Measurements from ENCODE around the gene ADGRB3.

ADGRB3 gene

GRCh38 chr6:68697394-68697793 is 62.3 kb downstream of the ADGRB3 start:
- H3K36me3 ChIP-seq (ENCODE audit: control insufficient read depth in 2 of 2, insufficient read depth in 2 of 2, low read length in 2 of 2): no peaks in the 10 kb centered on the region
- no peak overlapping the region for H3K27ac ChIP-seq (ENCODE audit: low read length)
- no peak overlapping the region for H3K4me3 ChIP-seq (ENCODE audit: low read length in 2 of 2)
- H3K4me1 ChIP-seq (ENCODE audit: control insufficient read depth, insufficient read depth, low read length): no peaks in the 10 kb centered on the region
- H3K9ac ChIP-seq (ENCODE audit: low read length in 2 of 2): no peak overlapping the region
- H3K27me3 ChIP-seq (ENCODE audit: control insufficient read depth in 1 of 2, insufficient read depth in 2 of 2, low read length in 2 of 2): no peaks in the 10 kb centered on the region
- no peaks in the 10 kb centered on the region for H3K9me3 ChIP-seq (ENCODE audit: control insufficient read depth in 2 of 2, low read length in 2 of 2)

- Histone ChIP-seq H3K27me3 (ENCODE audit: control insufficient read depth in 1 of 2, insufficient read depth in 2 of 2, low read length in 2 of 2) (no peaks in the 10 kb centered on the region), H3K27ac (ENCODE audit: low read length) (no peak overlapping the region), H3K9ac (ENCODE audit: low read length in 2 of 2) (no peak overlapping the region), H3K4me3 (ENCODE audit: low read length in 2 of 2) (no peak overlapping the region), H3K9me3 (ENCODE audit: control insufficient read depth in 2 of 2, low read length in 2 of 2) (no peaks in the 10 kb centered on the region), H3K36me3 (ENCODE audit: control insufficient read depth in 2 of 2, insufficient read depth in 2 of 2, low read length in 2 of 2) (no peaks in the 10 kb centered on the region), H3K4me1 (ENCODE audit: control insufficient read depth, insufficient read depth, low read length) (no peaks in the 10 kb centered on the region)
Observed at GRCh38 chr6:68701159-68701558, 66.1 kb downstream of the ADGRB3 start.

- Histone ChIP-seq H3K27ac (ENCODE audit: low read length) (no peak overlapping the region), H3K4me1 (ENCODE audit: control insufficient read depth, insufficient read depth, low read length) (no peaks in the 10 kb centered on the region), H3K4me3 (ENCODE audit: low read length in 2 of 2) (no peak overlapping the region), H3K9ac (ENCODE audit: low read length in 2 of 2) (no peak overlapping the region), H3K36me3 (ENCODE audit: control insufficient read depth in 2 of 2, insufficient read depth in 2 of 2, low read length in 2 of 2) (no peaks in the 10 kb centered on the region), H3K9me3 (ENCODE audit: control insufficient read depth in 2 of 2, low read length in 2 of 2) (no peaks in the 10 kb centered on the region), H3K27me3 (ENCODE audit: control insufficient read depth in 1 of 2, insufficient read depth in 2 of 2, low read length in 2 of 2) (no peaks in the 10 kb centered on the region)
Observed at GRCh38 chr6:68704485-68704884, 69.4 kb downstream of the ADGRB3 start.

GRCh38 chr6:68709091-68709490 is 74.0 kb downstream of the ADGRB3 start:
- Histone ChIP-seq H3K9ac (ENCODE audit: low read length in 2 of 2) (no peak overlapping the region), H3K4me1 (ENCODE audit: control insufficient read depth, insufficient read depth, low read length) (no peaks in the 10 kb centered on the region), H3K9me3 (ENCODE audit: control insufficient read depth in 2 of 2, low read length in 2 of 2) (no peaks in the 10 kb centered on the region), H3K36me3 (ENCODE audit: control insufficient read depth in 2 of 2, insufficient read depth in 2 of 2, low read length in 2 of 2) (no peaks in the 10 kb centered on the region), H3K27ac (ENCODE audit: low read length) (no peak overlapping the region), H3K4me3 (ENCODE audit: low read length in 2 of 2) (no peak overlapping the region), H3K27me3 (ENCODE audit: control insufficient read depth in 1 of 2, insufficient read depth in 2 of 2, low read length in 2 of 2) (no peaks in the 10 kb centered on the region)

GRCh38 chr6:68709882-68710281 is 74.8 kb downstream of the ADGRB3 start:
- no peak overlapping the region for H3K4me3 ChIP-seq (ENCODE audit: low read length in 2 of 2)
- H3K9me3 ChIP-seq (ENCODE audit: control insufficient read depth in 2 of 2, low read length in 2 of 2): no peaks in the 10 kb centered on the region
- no peak overlapping the region for H3K9ac ChIP-seq (ENCODE audit: low read length in 2 of 2)
- no peak overlapping the region for H3K27ac ChIP-seq (ENCODE audit: low read length)
- no peaks in the 10 kb centered on the region for H3K4me1 ChIP-seq (ENCODE audit: control insufficient read depth, insufficient read depth, low read length)
- no peaks in the 10 kb centered on the region for H3K27me3 ChIP-seq (ENCODE audit: control insufficient read depth in 1 of 2, insufficient read depth in 2 of 2, low read length in 2 of 2)
- H3K36me3 ChIP-seq (ENCODE audit: control insufficient read depth in 2 of 2, insufficient read depth in 2 of 2, low read length in 2 of 2): no peaks in the 10 kb centered on the region

- Histone ChIP-seq H3K4me3 (ENCODE audit: low read length in 2 of 2) (no peak overlapping the region), H3K27ac (ENCODE audit: low read length) (no peak overlapping the region), H3K9me3 (ENCODE audit: control insufficient read depth in 2 of 2, low read length in 2 of 2) (no peaks in the 10 kb centered on the region), H3K27me3 (ENCODE audit: control insufficient read depth in 1 of 2, insufficient read depth in 2 of 2, low read length in 2 of 2) (no peaks in the 10 kb centered on the region), H3K4me1 (ENCODE audit: control insufficient read depth, insufficient read depth, low read length) (no peaks in the 10 kb centered on the region), H3K36me3 (ENCODE audit: control insufficient read depth in 2 of 2, insufficient read depth in 2 of 2, low read length in 2 of 2) (no peaks in the 10 kb centered on the region), H3K9ac (ENCODE audit: low read length in 2 of 2) (no peak overlapping the region)
Observed at GRCh38 chr6:68710496-68710895, 75.4 kb downstream of the ADGRB3 start.

GRCh38 chr6:68710916-68711315 is 75.8 kb downstream of the ADGRB3 start:
- no peak overlapping the region for H3K9ac ChIP-seq (ENCODE audit: low read length in 2 of 2)
- H3K4me1 ChIP-seq (ENCODE audit: control insufficient read depth, insufficient read depth, low read length): no peaks in the 10 kb centered on the region
- no peaks in the 10 kb centered on the region for H3K27me3 ChIP-seq (ENCODE audit: control insufficient read depth in 1 of 2, insufficient read depth in 2 of 2, low read length in 2 of 2)
- no peak overlapping the region for H3K4me3 ChIP-seq (ENCODE audit: low read length in 2 of 2)
- H3K9me3 ChIP-seq (ENCODE audit: control insufficient read depth in 2 of 2, low read length in 2 of 2): no peaks in the 10 kb centered on the region
- no peaks in the 10 kb centered on the region for H3K36me3 ChIP-seq (ENCODE audit: control insufficient read depth in 2 of 2, insufficient read depth in 2 of 2, low read length in 2 of 2)
- H3K27ac ChIP-seq (ENCODE audit: low read length): no peak overlapping the region

GRCh38 chr6:68711386-68712000 is 76.4 kb downstream of the ADGRB3 start:
- Histone ChIP-seq H3K27me3 (ENCODE audit: control insufficient read depth in 1 of 2, insufficient read depth in 2 of 2, low read length in 2 of 2) (no peaks in the 10 kb centered on the region), H3K4me1 (ENCODE audit: control insufficient read depth, insufficient read depth, low read length) (no peaks in the 10 kb centered on the region), H3K36me3 (ENCODE audit: control insufficient read depth in 2 of 2, insufficient read depth in 2 of 2, low read length in 2 of 2) (no peaks in the 10 kb centered on the region), H3K27ac (ENCODE audit: low read length) (no peak overlapping the region), H3K4me3 (ENCODE audit: low read length in 2 of 2) (no peak overlapping the region), H3K9me3 (ENCODE audit: control insufficient read depth in 2 of 2, low read length in 2 of 2) (no peaks in the 10 kb centered on the region), H3K9ac (ENCODE audit: low read length in 2 of 2) (no peak overlapping the region)

GRCh38 chr6:68716620-68717019 is 81.5 kb downstream of the ADGRB3 start:
- no peaks in the 10 kb centered on the region for H3K9me3 ChIP-seq (ENCODE audit: control insufficient read depth in 2 of 2, low read length in 2 of 2)
- no peaks in the 10 kb centered on the region for H3K36me3 ChIP-seq (ENCODE audit: control insufficient read depth in 2 of 2, insufficient read depth in 2 of 2, low read length in 2 of 2)
- no peak overlapping the region for H3K9ac ChIP-seq (ENCODE audit: low read length in 2 of 2)
- no peak overlapping the region for H3K4me3 ChIP-seq (ENCODE audit: low read length in 2 of 2)
- H3K4me1 ChIP-seq (ENCODE audit: control insufficient read depth, insufficient read depth, low read length): no peaks in the 10 kb centered on the region
- no peak overlapping the region for H3K27ac ChIP-seq (ENCODE audit: low read length)
- H3K27me3 ChIP-seq (ENCODE audit: control insufficient read depth in 1 of 2, insufficient read depth in 2 of 2, low read length in 2 of 2): no peaks in the 10 kb centered on the region

- Histone ChIP-seq H3K27me3 (ENCODE audit: control insufficient read depth in 1 of 2, insufficient read depth in 2 of 2, low read length in 2 of 2) (no peaks in the 10 kb centered on the region), H3K36me3 (ENCODE audit: control insufficient read depth in 2 of 2, insufficient read depth in 2 of 2, low read length in 2 of 2) (no peaks in the 10 kb centered on the region), H3K27ac (ENCODE audit: low read length) (no peak overlapping the region), H3K9ac (ENCODE audit: low read length in 2 of 2) (no peak overlapping the region), H3K4me1 (ENCODE audit: control insufficient read depth, insufficient read depth, low read length) (no peaks in the 10 kb centered on the region), H3K4me3 (ENCODE audit: low read length in 2 of 2) (no peak overlapping the region), H3K9me3 (ENCODE audit: control insufficient read depth in 2 of 2, low read length in 2 of 2) (no peaks in the 10 kb centered on the region)
Observed at GRCh38 chr6:68718385-68719073, 83.4 kb downstream of the ADGRB3 start.

GRCh38 chr6:68719761-68720160 is 84.7 kb downstream of the ADGRB3 start:
- Histone ChIP-seq H3K4me3 (ENCODE audit: low read length in 2 of 2) (no peak overlapping the region), H3K9me3 (ENCODE audit: control insufficient read depth in 2 of 2, low read length in 2 of 2) (no peaks in the 10 kb centered on the region), H3K27ac (ENCODE audit: low read length) (no peak overlapping the region), H3K9ac (ENCODE audit: low read length in 2 of 2) (no peak overlapping the region), H3K36me3 (ENCODE audit: control insufficient read depth in 2 of 2, insufficient read depth in 2 of 2, low read length in 2 of 2) (no peaks in the 10 kb centered on the region), H3K4me1 (ENCODE audit: control insufficient read depth, insufficient read depth, low read length) (no peaks in the 10 kb centered on the region), H3K27me3 (ENCODE audit: control insufficient read depth in 1 of 2, insufficient read depth in 2 of 2, low read length in 2 of 2) (no peaks in the 10 kb centered on the region)
